ENCODE data around the gene SLC6A6. TPM values are rescaled to one million over a fixed set of nuclear protein-coding genes. Genes with fewer than 3 reads are reported as not detected.

Gene SLC6A6
- total RNA-seq, 2 donors from 2014 or later = 51.8 to 68.6 TPM

Other genes starting within 250 kb of the SLC6A6 start
- 10 to 100 TPM; 65.0 to 76.4 TPM for gene XPC, start 224.0 kb upstream of the SLC6A6 start, total RNA-seq
- gene LSM3, start 223.8 kb upstream of the SLC6A6 start, total RNA-seq = 1 to 10 TPM; 5.5 to 6.3 TPM
- gene GRIP2, start 137.7 kb downstream of the SLC6A6 start, total RNA-seq = under 1 TPM in 1 of 2 donors, not detected in 1; 0.10 TPM
- gene CCDC174, start 249.2 kb downstream of the SLC6A6 start, total RNA-seq = 10 to 100 TPM; 26.9 to 55.9 TPM